HEK293T (cell line): ENCODE data around the gene ATP11A.

Experiments
- ARNT ChIP-seq: fragments of 450-650 bp; IDR thresholded peaks from 2 replicates; pipeline ENCODE4 v1.6.1; 2017; ENCODE audit warnings: mild to moderate bottlenecking
- ELF4 ChIP-seq: fragments of 450-650 bp; IDR thresholded peaks from 2 replicates; pipeline ENCODE4 v1.6.1; 2017; ENCODE audit warnings: antibody characterized with exemption
- FOXA1 ChIP-seq: fragments of 450-650 bp; IDR thresholded peaks from 2 replicates; pipeline ENCODE4 v1.6.1; 2016; ENCODE audit warnings: mild to moderate bottlenecking
- FOXK2 ChIP-seq: fragments of 450-650 bp; IDR thresholded peaks from 2 replicates; pipeline ENCODE4 v1.6.1; 2016; ENCODE audit warnings: mild to moderate bottlenecking
- FOXM1 ChIP-seq: fragments of 450-650 bp; IDR thresholded peaks from 2 replicates; pipeline ENCODE4 v1.6.1; 2017; ENCODE audit warnings: mild to moderate bottlenecking, borderline replicate concordance
- L3MBTL2 ChIP-seq: fragments of 450-650 bp; conservative IDR thresholded peaks from 2 replicates; pipeline ENCODE4 v1.6.1; 2016; ENCODE audit warnings: mild to moderate bottlenecking
- NFRKB ChIP-seq: fragments of 450-650 bp; IDR thresholded peaks from 2 replicates; pipeline ENCODE4 v1.6.1; 2016; ENCODE audit warnings: mild to moderate bottlenecking, moderate library complexity
- PKNOX1 ChIP-seq: fragments of 450-650 bp; IDR thresholded peaks from 2 replicates; pipeline ENCODE4 v1.6.1; 2016
- SP1 ChIP-seq: fragments of 450-650 bp; IDR thresholded peaks from 2 replicates; pipeline ENCODE4 v1.6.1; 2017
- SUZ12 ChIP-seq: fragments of 450-650 bp; IDR thresholded peaks from 2 replicates; pipeline ENCODE4 v1.6.1; 2016; ENCODE audit warnings: mild to moderate bottlenecking
- TARDBP ChIP-seq: fragments of 450-650 bp; IDR thresholded peaks from 2 replicates; pipeline ENCODE4 v1.6.1; 2016

- TF ChIP-seq NFRKB (no peak), SUZ12 (no peak), PKNOX1 (no peak), ELF4 (no peak), FOXM1 (no peak), SP1 (no peak), FOXK2 (no peak), FOXA1 (no peak), L3MBTL2 (no peak), TARDBP (no peak), ARNT (no peak)
Observed at GRCh38 chr13:112877539-112877938, 187.7 kb downstream of the ATP11A start.
